ENCODE measurements around the gene CASTOR1.
"Not testable (repeated sequence)": the region's sequence is repeated elsewhere in the genome, so short reads cannot be mapped to it uniquely, and the experiment has no call there.

CASTOR1 gene

GRCh38 chr22:30289141-30289979, at the start of gene CASTOR1:
TSS of gene CASTOR1 (minus strand) at chr22:30289505. CDS start at chr22:30289497, 8 bp downstream.
- DNase-seq (ENCODE audit: low read depth in 2 of 2): peak; percentile 73 to 85

- no peak for DNase-seq (ENCODE audit: low read depth in 2 of 2)
These were observed 49.5 kb upstream of the CASTOR1 start for GRCh38 chr22:30338802-30339201.

GRCh38 chr22:30338341-30338740, 49.0 kb upstream of the CASTOR1 start:
- DNase-seq (ENCODE audit: low read depth in 2 of 2): not testable (repeated sequence)

GRCh38 chr22:30337461-30337778, 48.1 kb upstream of the CASTOR1 start:
- no peak for DNase-seq (ENCODE audit: low read depth in 2 of 2)

GRCh38 chr22:30336752-30337460, 47.6 kb upstream of the CASTOR1 start:
- no peak for DNase-seq (ENCODE audit: low read depth in 2 of 2)

GRCh38 chr22:30335236-30335635, 45.9 kb upstream of the CASTOR1 start:
- no peak for DNase-seq (ENCODE audit: low read depth in 2 of 2)

GRCh38 chr22:30334646-30335045, 45.3 kb upstream of the CASTOR1 start:
- DNase-seq (ENCODE audit: low read depth in 2 of 2): no peak

GRCh38 chr22:30333707-30334087, 44.4 kb upstream of the CASTOR1 start:
- DNase-seq (ENCODE audit: low read depth in 2 of 2): no peak

- DNase-seq (ENCODE audit: low read depth in 2 of 2): no peak
These were observed 43.8 kb upstream of the CASTOR1 start for GRCh38 chr22:30332994-30333706.

GRCh38 chr22:30332551-30332950, 43.2 kb upstream of the CASTOR1 start:
- no peak for DNase-seq (ENCODE audit: low read depth in 2 of 2)

- no peak for DNase-seq (ENCODE audit: low read depth in 2 of 2)
These were observed 39.3 kb upstream of the CASTOR1 start for GRCh38 chr22:30328466-30329049.

GRCh38 chr22:30327864-30328345, 38.6 kb upstream of the CASTOR1 start:
- DNase-seq (ENCODE audit: low read depth in 2 of 2): no peak

- DNase-seq (ENCODE audit: low read depth in 2 of 2): peak; percentile 86 to 94
These were observed 37.5 kb upstream of the CASTOR1 start, which contains the start of gene TBC1D10A for GRCh38 chr22:30326706-30327362. TSS of gene TBC1D10A (minus strand) at chr22:30326941. CDS start at chr22:30326881, 60 bp downstream.

GRCh38 chr22:30326255-30326705, 37.0 kb upstream of the CASTOR1 start:
- no peak for DNase-seq (ENCODE audit: low read depth in 2 of 2)

GRCh38 chr22:30325724-30326254, 36.5 kb upstream of the CASTOR1 start:
- no peak for DNase-seq (ENCODE audit: low read depth in 2 of 2)

- DNase-seq (ENCODE audit: low read depth in 2 of 2): no peak
These were observed 35.9 kb upstream of the CASTOR1 start for GRCh38 chr22:30325065-30325720.

GRCh38 chr22:30324014-30324730, 34.9 kb upstream of the CASTOR1 start:
- no peak for DNase-seq (ENCODE audit: low read depth in 2 of 2)

- DNase-seq (ENCODE audit: low read depth in 2 of 2): no peak
These were observed 33.9 kb upstream of the CASTOR1 start for GRCh38 chr22:30323246-30323645.

- DNase-seq (ENCODE audit: low read depth in 2 of 2): no peak
These were observed 32.2 kb upstream of the CASTOR1 start for GRCh38 chr22:30321461-30321860.

All from stimulated activated CD4-positive, alpha-beta T cell treated with anti-CD3 and anti-CD28 coated beads, Interleukin-15, amount 100 ng/mL, for 48 hours (primary cell).